Body of pancreas (tissue), 4 donors: Measurements from ENCODE around the gene GGCT.
"Not testable (repeated sequence)": the region's sequence is repeated elsewhere in the genome, so short reads cannot be mapped to it uniquely, and the experiment has no call there.

Source experiments
- CTCF ChIP-seq, 7 experiments: fragments of 450-650 bp in 4 of 7; fragments of 200-600 bp in 3 of 7; sonication (generic) in 3 of 7; IDR thresholded peaks; one replicate each; pipeline ENCODE4 v1.5.1; 2016 to 2019; ENCODE audit warnings: antibody characterized with exemption in 7 of 7
- POLR2A ChIP-seq, 3 donors: fragments of 450-650 bp; IDR thresholded peaks; one replicate each; pipeline ENCODE4 v1.6.1; 2016; ENCODE audit warnings: antibody characterized with exemption in 3 of 3, mild to moderate bottlenecking in 2 of 3

DNA sequence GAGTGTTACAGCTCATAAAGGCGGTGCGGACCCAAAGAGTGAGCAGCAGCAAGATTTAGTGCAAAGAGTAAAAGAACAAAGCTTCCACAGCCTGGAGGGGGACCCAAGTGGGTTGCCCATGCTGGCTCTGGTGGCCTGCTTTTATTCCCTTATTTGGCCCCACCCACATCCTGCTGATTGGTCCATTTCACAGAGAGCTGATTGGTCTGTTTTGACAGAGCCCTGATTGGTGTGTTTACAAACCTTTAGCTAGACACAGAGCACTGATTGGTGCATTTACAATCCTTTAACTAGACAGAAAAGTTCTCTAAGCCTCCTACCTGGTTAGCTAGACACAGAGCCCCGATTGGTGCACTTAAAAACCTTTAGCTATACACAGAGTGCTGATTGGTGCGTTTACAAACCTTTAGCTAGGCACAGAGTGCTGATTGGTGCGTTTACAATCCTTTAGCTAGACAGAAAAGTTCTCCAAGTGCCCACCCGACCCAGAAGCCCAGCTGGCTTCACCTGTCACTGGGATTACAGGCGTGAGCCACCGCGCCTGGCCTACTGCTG, 2.8 kb upstream of the GGCT start:
- TF ChIP-seq CTCF, POLR2A (IDR thresholded peaks at IDR 0.05): not testable (repeated sequence)
